ENCODE measurements around the gene KCNQ1. TPM values are rescaled to one million over a fixed set of nuclear protein-coding genes. Genes with fewer than 3 reads are reported as not detected.

Gene KCNQ1
- total RNA-seq, 1 experiment from 2014 or later: 2.3 TPM

GRCh38 chr11:2461956-2462542 is 17.2 kb downstream of the KCNQ1 start:
- Histone ChIP-seq H3K23ac (ENCODE audit: insufficient read length, low read depth, low read length) (no peak overlapping the region), H3K23me2 (ENCODE audit: insufficient read length, low read depth, low read length, poor library complexity, severe bottlenecking) (no peaks in the 10 kb centered on the region), H2AFZ (ENCODE audit: low read length) (no peak overlapping the region), H3K79me2 (ENCODE audit: insufficient read depth, low read length) (no peaks in the 10 kb centered on the region), H4K20me1 (ENCODE audit: control insufficient read depth, insufficient read depth, insufficient read length) (no peaks in the 10 kb centered on the region), H3T11ph (ENCODE audit: low read length) (no peak overlapping the region), H3K4ac (ENCODE audit: low read depth, low read length) (no peak overlapping the region), H2BK20ac (ENCODE audit: low read depth, low read length, poor library complexity, severe bottlenecking) (no peak overlapping the region), H3K27ac (ENCODE audit: insufficient read length, low read depth, low read length) (no peak overlapping the region), H4K8ac (replicated peaks; ENCODE audit: insufficient read length, low read depth, low read length) (no peak overlapping the region), H3K4me2 (ENCODE audit: insufficient read depth, insufficient read length, low read length) (no peak overlapping the region), H2BK12ac (ENCODE audit: insufficient read length, low read depth, low read length) (no peak overlapping the region), H3K9me3 (ENCODE audit: control insufficient read depth, low read depth, low read length) (no peaks in the 10 kb centered on the region), H2BK5ac (ENCODE audit: insufficient read length, low read length) (no peak overlapping the region), H3K9ac (ENCODE audit: extremely low read depth, insufficient read length, low read length) (no peak overlapping the region), H2BK120ac (ENCODE audit: low read depth, low read length, poor library complexity, severe bottlenecking) (no peak overlapping the region), H3K56ac (ENCODE audit: insufficient read length, low read depth, low read length) (no peak overlapping the region), H3K27me3 (ENCODE audit: insufficient read depth, low read length) (peaks cover 5% of the 10 kb centered on the region), H3K14ac (ENCODE audit: insufficient read depth, low read length) (no peak overlapping the region; the same call in 1 of the 2 replicates), H4K91ac (ENCODE audit: insufficient read length, low read depth, low read length) (no peak overlapping the region), H2AK5ac (ENCODE audit: insufficient read length, low read length) (no peak overlapping the region), H2BK15ac (ENCODE audit: low read depth, low read length) (no peak overlapping the region), H3K79me1 (ENCODE audit: insufficient read depth, low read depth, low read length, poor library complexity, severe bottlenecking) (no peaks in the 10 kb centered on the region), H3K18ac (ENCODE audit: insufficient read length, low read depth, low read length) (no peak overlapping the region), H3K4me1 (ENCODE audit: insufficient read depth, low read length) (no peaks in the 10 kb centered on the region), H4K5ac (ENCODE audit: insufficient read length, low read depth, low read length) (no peak overlapping the region)
- Mint-ChIP-seq H3K9me3 (no peaks in the 10 kb centered on the region), H3K27ac (no peak overlapping the region), H3K27me3 (ENCODE audit: low read depth) (peaks cover 65% of the 10 kb centered on the region), H3K4me3 (no peak overlapping the region), H3K36me3 (ENCODE audit: insufficient read depth in 1 of 3, low read depth in 3 of 3) (no peaks in the 10 kb centered on the region), H3K4me1 (no peaks in the 10 kb centered on the region)
- no peak for DNase-seq
- no CpG with 5 or more reads among the region's 14 CpGs for WGBS (ENCODE audit: extremely low coverage, insufficient read length, low lambda C conversion rate)
- TF ChIP-seq, protein P1, sequence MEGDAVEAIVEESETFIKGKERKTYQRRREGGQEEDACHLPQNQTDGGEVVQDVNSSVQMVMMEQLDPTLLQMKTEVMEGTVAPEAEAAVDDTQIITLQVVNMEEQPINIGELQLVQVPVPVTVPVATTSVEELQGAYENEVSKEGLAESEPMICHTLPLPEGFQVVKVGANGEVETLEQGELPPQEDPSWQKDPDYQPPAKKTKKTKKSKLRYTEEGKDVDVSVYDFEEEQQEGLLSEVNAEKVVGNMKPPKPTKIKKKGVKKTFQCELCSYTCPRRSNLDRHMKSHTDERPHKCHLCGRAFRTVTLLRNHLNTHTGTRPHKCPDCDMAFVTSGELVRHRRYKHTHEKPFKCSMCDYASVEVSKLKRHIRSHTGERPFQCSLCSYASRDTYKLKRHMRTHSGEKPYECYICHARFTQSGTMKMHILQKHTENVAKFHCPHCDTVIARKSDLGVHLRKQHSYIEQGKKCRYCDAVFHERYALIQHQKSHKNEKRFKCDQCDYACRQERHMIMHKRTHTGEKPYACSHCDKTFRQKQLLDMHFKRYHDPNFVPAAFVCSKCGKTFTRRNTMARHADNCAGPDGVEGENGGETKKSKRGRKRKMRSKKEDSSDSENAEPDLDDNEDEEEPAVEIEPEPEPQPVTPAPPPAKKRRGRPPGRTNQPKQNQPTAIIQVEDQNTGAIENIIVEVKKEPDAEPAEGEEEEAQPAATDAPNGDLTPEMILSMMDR (conservative IDR thresholded peaks at IDR 0.05): no peak

Measured in H9 (cell line).